ENCODE measurements around the gene SLC35F4.

SLC35F4 gene

DNA sequence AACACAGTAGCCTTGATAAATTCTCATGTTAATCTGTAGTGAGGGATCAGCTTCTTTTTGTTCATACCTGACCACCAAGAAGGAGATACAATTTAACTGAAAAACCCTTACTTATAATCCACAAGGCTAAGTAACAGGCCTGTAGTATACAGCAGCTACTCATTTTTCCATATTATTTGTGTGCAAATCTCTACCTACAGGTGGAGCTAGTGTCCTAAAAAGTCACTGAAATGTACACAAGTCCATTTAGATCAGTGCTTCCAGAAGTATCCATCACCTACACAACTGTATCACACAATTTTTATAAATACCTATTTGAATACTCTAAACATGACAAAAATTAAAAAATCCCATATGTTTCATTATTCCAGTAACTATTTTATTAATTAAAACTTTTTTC, 173.2 kb downstream of the SLC35F4 start:
- Histone ChIP-seq H3K27me3 (ENCODE audit: control insufficient read depth in 1 of 2, insufficient read depth in 2 of 2, low read length in 2 of 2) (no peaks in the 10 kb centered on the region), H3K4me1 (ENCODE audit: control insufficient read depth, insufficient read depth, low read length) (no peaks in the 10 kb centered on the region), H3K9ac (ENCODE audit: low read length in 2 of 2) (no peak overlapping the region), H3K27ac (ENCODE audit: low read length) (no peak overlapping the region), H3K4me3 (ENCODE audit: low read length in 2 of 2) (no peak overlapping the region), H3K9me3 (ENCODE audit: control insufficient read depth in 2 of 2, low read length in 2 of 2) (no peaks in the 10 kb centered on the region), H3K36me3 (ENCODE audit: control insufficient read depth in 2 of 2, insufficient read depth in 2 of 2, low read length in 2 of 2) (no peaks in the 10 kb centered on the region)

DNA sequence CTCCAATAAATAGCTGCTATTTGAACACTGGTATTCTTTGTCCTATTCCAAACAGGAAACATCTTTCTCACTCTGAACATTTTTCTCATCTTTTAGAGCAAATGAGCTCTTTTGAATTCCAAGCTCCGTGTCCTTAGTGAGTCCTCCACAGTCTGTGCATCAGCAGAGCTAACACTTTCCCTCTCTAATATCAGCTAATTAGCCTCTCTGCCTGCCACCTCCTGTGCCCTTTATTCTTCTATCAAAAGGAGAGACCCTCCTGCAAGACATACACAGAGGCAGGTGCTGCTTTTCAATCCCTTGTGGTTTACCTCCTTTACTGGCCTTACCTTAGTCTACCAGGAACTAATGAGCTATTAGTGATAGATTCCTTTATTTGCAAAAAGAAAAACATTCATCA, 178.5 kb downstream of the SLC35F4 start:
- H3K4me3 ChIP-seq (ENCODE audit: low read length in 2 of 2), result no peak overlapping the region
- H3K27ac ChIP-seq (ENCODE audit: low read length), result no peak overlapping the region
- no peaks in the 10 kb centered on the region for H3K9me3 ChIP-seq (ENCODE audit: control insufficient read depth in 2 of 2, low read length in 2 of 2)
- H3K4me1 ChIP-seq (ENCODE audit: control insufficient read depth, insufficient read depth, low read length), result no peaks in the 10 kb centered on the region
- no peaks in the 10 kb centered on the region for H3K27me3 ChIP-seq (ENCODE audit: control insufficient read depth in 1 of 2, insufficient read depth in 2 of 2, low read length in 2 of 2)
- H3K36me3 ChIP-seq (ENCODE audit: control insufficient read depth in 2 of 2, insufficient read depth in 2 of 2, low read length in 2 of 2), result no peaks in the 10 kb centered on the region
- no peak overlapping the region for H3K9ac ChIP-seq (ENCODE audit: low read length in 2 of 2)

DNA sequence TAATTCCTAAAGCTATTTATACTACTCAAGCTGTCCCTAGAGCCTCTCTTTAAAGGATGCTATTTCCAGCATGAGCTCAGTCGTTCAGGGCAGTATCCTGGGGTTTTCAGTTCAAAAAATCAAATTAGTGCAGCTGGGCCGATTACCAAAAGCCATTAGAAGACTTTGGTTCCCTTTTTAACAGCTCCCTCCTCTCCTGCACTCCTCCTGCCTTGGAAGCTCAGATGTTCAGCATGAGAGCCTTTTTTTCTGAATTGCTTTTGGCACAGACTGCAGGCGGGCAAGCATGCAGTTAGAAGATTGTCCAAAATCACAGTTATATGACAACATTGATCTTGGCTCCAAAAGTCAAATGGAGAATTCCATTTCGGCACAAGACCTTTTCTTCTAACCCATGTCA, 179.6 kb downstream of the SLC35F4 start:
- Histone ChIP-seq H3K4me1 (ENCODE audit: control insufficient read depth, insufficient read depth, low read length) (no peaks in the 10 kb centered on the region), H3K9me3 (ENCODE audit: control insufficient read depth in 2 of 2, low read length in 2 of 2) (no peaks in the 10 kb centered on the region), H3K9ac (ENCODE audit: low read length in 2 of 2) (no peak overlapping the region), H3K27ac (ENCODE audit: low read length) (no peak overlapping the region), H3K4me3 (ENCODE audit: low read length in 2 of 2) (no peak overlapping the region), H3K36me3 (ENCODE audit: control insufficient read depth in 2 of 2, insufficient read depth in 2 of 2, low read length in 2 of 2) (no peaks in the 10 kb centered on the region), H3K27me3 (ENCODE audit: control insufficient read depth in 1 of 2, insufficient read depth in 2 of 2, low read length in 2 of 2) (no peaks in the 10 kb centered on the region)

GRCh38 chr14:57671021-57671420, 194.9 kb downstream of the SLC35F4 start:
- H3K36me3 ChIP-seq (ENCODE audit: control insufficient read depth in 2 of 2, insufficient read depth in 2 of 2, low read length in 2 of 2), result no peaks in the 10 kb centered on the region
- H3K9me3 ChIP-seq (ENCODE audit: control insufficient read depth in 2 of 2, low read length in 2 of 2), result no peaks in the 10 kb centered on the region
- no peaks in the 10 kb centered on the region for H3K27me3 ChIP-seq (ENCODE audit: control insufficient read depth in 1 of 2, insufficient read depth in 2 of 2, low read length in 2 of 2)
- H3K9ac ChIP-seq (ENCODE audit: low read length in 2 of 2), result no peak overlapping the region
- no peak overlapping the region for H3K4me3 ChIP-seq (ENCODE audit: low read length in 2 of 2)
- H3K27ac ChIP-seq (ENCODE audit: low read length), result no peak overlapping the region
- no peaks in the 10 kb centered on the region for H3K4me1 ChIP-seq (ENCODE audit: control insufficient read depth, insufficient read depth, low read length)

DNA sequence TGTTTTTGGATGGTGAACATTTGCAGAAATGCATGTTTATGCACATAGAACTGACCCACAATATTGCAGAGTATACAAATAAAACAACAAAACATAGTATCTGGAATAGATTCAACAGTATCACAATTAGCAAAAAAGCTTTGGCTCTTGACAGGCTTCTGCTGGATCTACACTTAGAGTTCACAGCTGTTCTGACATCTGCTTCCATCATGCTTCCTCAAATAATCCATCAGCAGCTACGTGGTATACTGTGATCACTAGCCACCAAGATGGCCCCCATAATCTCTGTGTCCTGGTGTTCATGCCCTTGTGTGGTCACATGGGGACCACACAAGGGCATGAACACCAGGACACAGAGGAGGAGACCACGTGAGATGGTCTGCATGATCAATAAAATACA, 205.7 kb downstream of the SLC35F4 start:
- no peaks in the 10 kb centered on the region for H3K27me3 ChIP-seq (ENCODE audit: control insufficient read depth in 1 of 2, insufficient read depth in 2 of 2, low read length in 2 of 2)
- H3K27ac ChIP-seq (ENCODE audit: low read length), result no peak overlapping the region
- H3K4me1 ChIP-seq (ENCODE audit: control insufficient read depth, insufficient read depth, low read length), result no peaks in the 10 kb centered on the region
- H3K9ac ChIP-seq (ENCODE audit: low read length in 2 of 2), result no peak overlapping the region
- H3K4me3 ChIP-seq (ENCODE audit: low read length in 2 of 2), result no peak overlapping the region
- H3K36me3 ChIP-seq (ENCODE audit: control insufficient read depth in 2 of 2, insufficient read depth in 2 of 2, low read length in 2 of 2), result no peaks in the 10 kb centered on the region
- H3K9me3 ChIP-seq (ENCODE audit: control insufficient read depth in 2 of 2, low read length in 2 of 2), result peaks cover 0 to 3% of the 10 kb centered on the region in 2 donors

GRCh38 chr14:57659052-57659451, 206.8 kb downstream of the SLC35F4 start:
- no peaks in the 10 kb centered on the region for H3K27me3 ChIP-seq (ENCODE audit: control insufficient read depth in 1 of 2, insufficient read depth in 2 of 2, low read length in 2 of 2)
- no peaks in the 10 kb centered on the region for H3K4me1 ChIP-seq (ENCODE audit: control insufficient read depth, insufficient read depth, low read length)
- no peaks in the 10 kb centered on the region for H3K36me3 ChIP-seq (ENCODE audit: control insufficient read depth in 2 of 2, insufficient read depth in 2 of 2, low read length in 2 of 2)

GRCh38 chr14:57657487-57657886, 208.4 kb downstream of the SLC35F4 start:
- Histone ChIP-seq H3K9ac (ENCODE audit: low read length in 2 of 2) (no peak overlapping the region), H3K4me3 (ENCODE audit: low read length in 2 of 2) (no peak overlapping the region), H3K4me1 (ENCODE audit: control insufficient read depth, insufficient read depth, low read length) (no peaks in the 10 kb centered on the region), H3K36me3 (ENCODE audit: control insufficient read depth in 2 of 2, insufficient read depth in 2 of 2, low read length in 2 of 2) (no peaks in the 10 kb centered on the region), H3K27me3 (ENCODE audit: control insufficient read depth in 1 of 2, insufficient read depth in 2 of 2, low read length in 2 of 2) (no peaks in the 10 kb centered on the region), H3K27ac (ENCODE audit: low read length) (no peak overlapping the region), H3K9me3 (ENCODE audit: control insufficient read depth in 2 of 2, low read length in 2 of 2) (peaks cover 0 to under 1% of the 10 kb centered on the region in 2 donors)

More at GRCh38 chr14:57659052-57659451, 206.8 kb downstream of the SLC35F4 start:
- Histone ChIP-seq H3K9me3 (ENCODE audit: control insufficient read depth in 2 of 2, low read length in 2 of 2) (peaks cover 0 to 3% of the 10 kb centered on the region in 2 donors), H3K27ac (ENCODE audit: low read length) (no peak overlapping the region), H3K4me3 (ENCODE audit: low read length in 2 of 2) (no peak overlapping the region), H3K9ac (ENCODE audit: low read length in 2 of 2) (no peak overlapping the region)

- no peak overlapping the region for H3K4me3 ChIP-seq (ENCODE audit: low read length in 2 of 2)
These were observed 209.0 kb downstream of the SLC35F4 start for GRCh38 chr14:57656853-57657252.

GRCh38 chr14:57652769-57653168, 213.1 kb downstream of the SLC35F4 start:
- Histone ChIP-seq H3K27ac (ENCODE audit: low read length) (no peak overlapping the region), H3K4me1 (ENCODE audit: control insufficient read depth, insufficient read depth, low read length) (no peaks in the 10 kb centered on the region), H3K9me3 (ENCODE audit: control insufficient read depth in 2 of 2, low read length in 2 of 2) (no peaks in the 10 kb centered on the region), H3K4me3 (ENCODE audit: low read length in 2 of 2) (no peak overlapping the region), H3K9ac (ENCODE audit: low read length in 2 of 2) (no peak overlapping the region), H3K36me3 (ENCODE audit: control insufficient read depth in 2 of 2, insufficient read depth in 2 of 2, low read length in 2 of 2) (no peaks in the 10 kb centered on the region), H3K27me3 (ENCODE audit: control insufficient read depth in 1 of 2, insufficient read depth in 2 of 2, low read length in 2 of 2) (no peaks in the 10 kb centered on the region)

More at GRCh38 chr14:57656853-57657252, 209.0 kb downstream of the SLC35F4 start:
- Histone ChIP-seq H3K27me3 (ENCODE audit: control insufficient read depth in 1 of 2, insufficient read depth in 2 of 2, low read length in 2 of 2) (no peaks in the 10 kb centered on the region), H3K27ac (ENCODE audit: low read length) (no peak overlapping the region), H3K9me3 (ENCODE audit: control insufficient read depth in 2 of 2, low read length in 2 of 2) (no peaks in the 10 kb centered on the region), H3K9ac (ENCODE audit: low read length in 2 of 2) (no peak overlapping the region), H3K36me3 (ENCODE audit: control insufficient read depth in 2 of 2, insufficient read depth in 2 of 2, low read length in 2 of 2) (no peaks in the 10 kb centered on the region), H3K4me1 (ENCODE audit: control insufficient read depth, insufficient read depth, low read length) (no peaks in the 10 kb centered on the region)

DNA sequence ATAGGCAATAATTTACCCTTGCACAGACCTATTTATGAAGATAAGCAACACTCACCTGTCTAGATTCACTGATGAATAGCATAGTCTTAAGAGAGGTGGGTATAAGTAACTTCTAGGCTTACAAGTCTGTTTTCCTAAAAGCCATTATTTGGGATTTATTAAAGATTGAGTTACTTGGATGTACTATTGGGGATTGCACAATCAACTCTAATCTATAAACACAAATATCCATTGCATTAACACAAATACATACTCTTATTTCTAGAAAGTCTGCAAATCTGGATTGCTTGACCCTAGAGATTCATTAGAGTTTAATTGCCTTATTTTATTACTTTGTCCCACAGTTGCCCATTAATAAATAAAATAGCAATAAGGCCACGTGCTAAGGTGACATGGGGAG, 224.1 kb downstream of the SLC35F4 start:
- H3K27me3 ChIP-seq (ENCODE audit: control insufficient read depth in 1 of 2, insufficient read depth in 2 of 2, low read length in 2 of 2), result no peaks in the 10 kb centered on the region
- no peaks in the 10 kb centered on the region for H3K9me3 ChIP-seq (ENCODE audit: control insufficient read depth in 2 of 2, low read length in 2 of 2)
- no peak overlapping the region for H3K4me3 ChIP-seq (ENCODE audit: low read length in 2 of 2)
- H3K36me3 ChIP-seq (ENCODE audit: control insufficient read depth in 2 of 2, insufficient read depth in 2 of 2, low read length in 2 of 2), result no peaks in the 10 kb centered on the region
- H3K4me1 ChIP-seq (ENCODE audit: control insufficient read depth, insufficient read depth, low read length), result no peaks in the 10 kb centered on the region
- no peak overlapping the region for H3K9ac ChIP-seq (ENCODE audit: low read length in 2 of 2)
- no peak overlapping the region for H3K27ac ChIP-seq (ENCODE audit: low read length)

- H3K9ac ChIP-seq (ENCODE audit: low read length in 2 of 2), result no peak overlapping the region
- H3K9me3 ChIP-seq (ENCODE audit: control insufficient read depth in 2 of 2, low read length in 2 of 2), result no peaks in the 10 kb centered on the region
- H3K27ac ChIP-seq (ENCODE audit: low read length), result no peak overlapping the region
These were observed 225.9 kb downstream of the SLC35F4 start for GRCh38 chr14:57640036-57640435.

More at GRCh38 chr14:57640036-57640435, 225.9 kb downstream of the SLC35F4 start:
- Histone ChIP-seq H3K36me3 (ENCODE audit: control insufficient read depth in 2 of 2, insufficient read depth in 2 of 2, low read length in 2 of 2) (no peaks in the 10 kb centered on the region), H3K4me3 (ENCODE audit: low read length in 2 of 2) (no peak overlapping the region), H3K27me3 (ENCODE audit: control insufficient read depth in 1 of 2, insufficient read depth in 2 of 2, low read length in 2 of 2) (no peaks in the 10 kb centered on the region), H3K4me1 (ENCODE audit: control insufficient read depth, insufficient read depth, low read length) (no peaks in the 10 kb centered on the region)
